Measurements from ENCODE around the gene ZSCAN29. TPM values are rescaled to one million over a fixed set of nuclear protein-coding genes. Genes with fewer than 3 reads are reported as not detected.

The ZSCAN29 gene
- total RNA-seq, 1 donor from 2014 or later: 18.2 TPM

DNA sequence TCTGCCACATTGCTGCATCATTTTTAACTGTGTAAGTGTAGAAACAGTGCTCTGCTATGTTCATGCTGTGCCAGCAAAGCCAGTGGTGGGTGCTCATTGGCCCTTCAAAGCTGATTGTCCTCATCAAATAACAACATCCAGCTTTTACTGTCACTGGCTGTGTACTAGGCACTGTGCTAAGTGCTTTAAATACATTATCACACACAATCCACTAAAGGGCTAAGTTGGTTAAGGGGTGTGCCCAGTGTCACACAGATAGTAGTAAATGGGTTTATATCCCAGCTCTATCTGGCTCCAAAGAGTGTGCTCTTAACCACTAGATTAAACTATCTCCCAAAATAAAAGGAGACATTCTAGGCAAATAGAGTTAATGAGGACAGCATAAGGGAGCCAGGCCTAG is 7.8 kb upstream of the ZSCAN29 start:
- H3K36me3 ChIP-seq: no peaks in the 10 kb centered on the region

DNA sequence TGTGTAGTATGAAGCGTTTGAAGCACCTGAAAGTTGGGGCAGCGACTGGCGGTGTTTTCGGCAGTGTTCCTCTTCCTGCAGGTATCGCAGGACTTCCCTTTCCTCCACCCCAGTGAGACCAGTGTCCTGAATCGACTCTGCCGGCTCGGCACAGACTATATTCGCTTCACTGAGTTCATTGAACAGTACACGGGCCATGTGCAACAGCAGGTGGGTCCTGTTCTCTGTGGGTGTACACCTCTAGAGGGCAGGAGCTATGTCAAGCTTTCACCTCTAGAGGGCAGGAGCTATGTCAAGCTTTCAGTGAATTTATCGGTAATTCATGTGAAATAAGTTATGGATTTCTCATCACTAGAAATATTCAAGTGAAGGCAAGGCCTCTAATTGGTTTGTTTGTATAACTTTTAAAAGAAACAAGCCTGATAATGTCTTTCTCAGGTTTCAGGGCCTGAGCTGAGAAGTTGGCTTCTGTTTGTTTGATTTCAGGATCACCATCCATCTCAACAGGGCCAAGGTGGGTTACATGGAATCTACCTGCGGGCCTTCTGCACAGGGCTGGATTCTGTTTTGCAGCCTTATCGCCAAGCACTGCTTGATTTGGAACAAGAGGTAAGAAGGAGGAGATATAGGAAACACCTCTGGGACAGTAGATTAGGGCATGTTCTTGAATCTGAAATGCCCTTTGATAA is 5.3 kb upstream of the ZSCAN29 start:
- Histone ChIP-seq H3K4me1 (peaks cover 15% of the 10 kb centered on the region), H3K27me3 (no peaks in the 10 kb centered on the region), H3K27ac (no peak overlapping the region), H3K36me3 (no peaks in the 10 kb centered on the region), H3K9me3 (no peaks in the 10 kb centered on the region), H3K4me3 (no peak overlapping the region)
- DNase-seq (ENCODE audit: extremely low spot score in 2 of 2): no peak
- intact Hi-C loops (cut with DNase I): no loop called here
- no peak for TF ChIP-seq POLR2A (IDR thresholded peaks at IDR 0.05)
- peak in 2 of 3 experiments; percentile 17 to 21 for TF ChIP-seq CTCF (IDR thresholded peaks at IDR 0.05)

More for the DNA sequence above, 7.8 kb upstream of the ZSCAN29 start:
- Histone ChIP-seq H3K4me1 (no peaks in the 10 kb centered on the region), H3K27me3 (no peaks in the 10 kb centered on the region), H3K9me3 (no peaks in the 10 kb centered on the region), H3K4me3 (no peak overlapping the region), H3K27ac (no peak overlapping the region)
- intact Hi-C loops (cut with DNase I): no loop called here
- no peak for DNase-seq (ENCODE audit: extremely low spot score in 2 of 2)
- TF ChIP-seq POLR2A (IDR thresholded peaks at IDR 0.05) (no peak), POLR2AphosphoS5 (IDR thresholded peaks at IDR 0.05; ENCODE audit: insufficient read depth in 1 of 2, low read depth in 1 of 2) (no peak), CTCF (IDR thresholded peaks at IDR 0.05) (no peak)

DNA sequence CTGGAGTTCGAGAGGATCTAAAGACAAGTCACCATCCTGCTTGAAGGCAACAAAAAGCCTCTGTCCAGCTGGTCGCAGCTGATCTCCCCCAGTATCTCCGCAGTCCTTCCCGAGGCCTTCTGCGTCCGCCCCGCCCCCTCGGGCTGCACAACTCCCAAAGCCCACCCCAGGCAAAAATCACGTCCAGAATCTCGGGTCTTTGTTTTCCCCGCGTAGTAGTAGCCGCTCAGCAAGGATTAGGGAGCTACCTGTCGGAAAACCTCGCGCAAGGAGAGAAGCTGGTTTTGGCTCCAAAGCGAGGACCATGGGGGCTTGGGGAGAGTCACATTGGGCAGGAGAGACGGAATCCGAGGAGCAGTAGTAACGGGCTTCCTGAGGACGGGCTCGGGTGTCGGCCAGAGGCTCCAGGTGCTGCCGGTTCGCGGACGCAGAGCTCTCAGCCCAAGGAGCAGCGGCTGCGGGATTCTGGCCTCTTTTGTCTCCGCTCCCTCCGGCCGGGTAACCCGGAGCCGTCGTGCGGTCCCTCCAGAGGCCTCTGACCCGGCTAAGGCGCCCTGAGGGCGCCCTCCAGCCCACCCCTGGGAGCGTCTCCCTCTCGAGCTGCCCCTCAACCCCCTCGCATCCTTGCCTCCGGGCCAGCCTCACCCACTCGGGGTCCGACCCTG is 401 bp downstream of the ZSCAN29 start:
- TF ChIP-seq POLR2A (IDR thresholded peaks at IDR 0.05): no peak
- no peak for TF ChIP-seq POLR2AphosphoS5 (IDR thresholded peaks at IDR 0.05; ENCODE audit: insufficient read depth in 1 of 2, low read depth in 1 of 2)
- no peak for TF ChIP-seq CTCF (IDR thresholded peaks at IDR 0.05)
- intact Hi-C loops (cut with DNase I): no loop called here
- no peaks in the 10 kb centered on the region for H3K9me3 ChIP-seq

GRCh38 chr15:43361313-43361903 is 9.4 kb downstream of the ZSCAN29 start:
- Histone ChIP-seq H3K4me3 (no peak overlapping the region), H3K36me3 (peaks cover 6 to 80% of the 10 kb centered on the region in 2 donors), H3K4me1 (no peaks in the 10 kb centered on the region), H3K9me3 (peaks cover 41% of the 10 kb centered on the region), H3K27ac (no peak overlapping the region), H3K27me3 (no peaks in the 10 kb centered on the region)
- no peak for TF ChIP-seq POLR2A (IDR thresholded peaks at IDR 0.05)
- TF ChIP-seq CTCF (IDR thresholded peaks at IDR 0.05): no peak
- TF ChIP-seq POLR2AphosphoS5 (IDR thresholded peaks at IDR 0.05; ENCODE audit: insufficient read depth in 1 of 2, low read depth in 1 of 2): no peak
- no peak for DNase-seq (ENCODE audit: extremely low spot score in 2 of 2)
- intact Hi-C loops (cut with DNase I): no loop called here

More for the DNA sequence above, 401 bp downstream of the ZSCAN29 start:
- Histone ChIP-seq H3K36me3 (peaks cover 0 to 22% of the 10 kb centered on the region in 2 donors), H3K4me3 (peak overlapping the region; percentile 72 to 76), H3K27me3 (no peaks in the 10 kb centered on the region), H3K4me1 (peaks cover 27% of the 10 kb centered on the region), H3K27ac (peak overlapping the region; percentile 78)
- DNase-seq (ENCODE audit: extremely low spot score in 2 of 2): no peak

DNA sequence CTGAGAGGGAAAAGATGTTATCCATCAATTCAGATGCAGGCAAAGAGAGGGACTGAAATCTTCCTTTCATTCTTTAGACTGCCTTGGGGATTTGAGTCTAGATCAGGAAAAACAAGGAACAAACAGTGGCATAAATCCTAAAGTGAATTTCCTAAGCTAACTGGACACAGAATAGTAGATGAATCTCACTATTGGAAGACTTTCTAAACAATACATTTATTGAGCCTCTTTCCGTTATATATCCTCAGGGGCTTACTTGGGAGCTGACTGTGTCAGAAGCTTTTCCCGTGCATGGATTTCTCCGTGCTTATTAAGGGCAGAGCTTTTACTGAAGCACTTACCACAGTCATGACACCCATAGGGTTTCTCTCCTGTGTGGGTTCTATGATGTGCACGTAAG is 10.0 kb downstream of the ZSCAN29 start:
- peaks cover 6 to 74% of the 10 kb centered on the region in 2 donors for H3K36me3 ChIP-seq
- peaks cover 41% of the 10 kb centered on the region for H3K9me3 ChIP-seq

More for the DNA sequence above, 10.0 kb downstream of the ZSCAN29 start:
- intact Hi-C loops (cut with DNase I): no loop called here
- Histone ChIP-seq H3K27ac (no peak overlapping the region), H3K4me3 (no peak overlapping the region), H3K4me1 (no peaks in the 10 kb centered on the region), H3K27me3 (no peaks in the 10 kb centered on the region)
- no peak for TF ChIP-seq POLR2A (IDR thresholded peaks at IDR 0.05)
- TF ChIP-seq CTCF (IDR thresholded peaks at IDR 0.05): no peak
- no peak for TF ChIP-seq POLR2AphosphoS5 (IDR thresholded peaks at IDR 0.05; ENCODE audit: insufficient read depth in 1 of 2, low read depth in 1 of 2)
- no peak for DNase-seq (ENCODE audit: extremely low spot score in 2 of 2)
